ENCODE measurements around the gene TRIM13. TPM values are rescaled to one million over a fixed set of nuclear protein-coding genes. Genes with fewer than 3 reads are reported as not detected.

TRIM13 gene
- total RNA-seq, 1 donor from 2014 or later: 26.4 TPM

- Histone ChIP-seq H3K27me3 (ENCODE audit: insufficient read depth, low read length) (no peaks in the 10 kb centered on the region), H3K4me1 (ENCODE audit: insufficient read depth, low read length) (no peaks in the 10 kb centered on the region), H3K4me3 (ENCODE audit: insufficient read depth, low read depth, low read length) (no peak overlapping the region), H3K9ac (ENCODE audit: low read length) (no peak overlapping the region), H3K79me2 (ENCODE audit: insufficient read depth, low read length) (no peaks in the 10 kb centered on the region), H3K9me3 (ENCODE audit: insufficient read depth, low read depth, low read length) (no peaks in the 10 kb centered on the region), H3K36me3 (ENCODE audit: insufficient read depth, low read length) (no peaks in the 10 kb centered on the region), H3K27ac (ENCODE audit: low read depth, low read length) (no peak overlapping the region), H2AFZ (ENCODE audit: low read depth, low read length) (no peak overlapping the region), H3K4me2 (ENCODE audit: low read length) (no peak overlapping the region), H4K20me1 (ENCODE audit: insufficient read depth, low read length) (no peaks in the 10 kb centered on the region)
- FAIRE-seq: no peak
- no peak for DNase-seq (ENCODE audit: low read depth)
- no peaks in the 10 kb centered on the region for H3K4me1 Mint-ChIP-seq (ENCODE audit: low read depth, unreplicated experiment)
- TF ChIP-seq CTCF (IDR thresholded peaks at IDR 0.05; ENCODE audit: insufficient read depth, low read depth, low read length): no peak
- no peak for TF ChIP-seq EZH2 (IDR thresholded peaks at IDR 0.05; ENCODE audit: insufficient read depth, low read length)
- H3K9me3 Mint-ChIP-seq (ENCODE audit: unreplicated experiment): no peaks in the 10 kb centered on the region
- H3K27ac Mint-ChIP-seq (ENCODE audit: unreplicated experiment): no peak overlapping the region
- H3K4me3 Mint-ChIP-seq (ENCODE audit: unreplicated experiment): no peak overlapping the region
- H3K36me3 Mint-ChIP-seq (ENCODE audit: low read depth, unreplicated experiment): no peaks in the 10 kb centered on the region
- no peaks in the 10 kb centered on the region for H3K27me3 Mint-ChIP-seq (ENCODE audit: low read depth, unreplicated experiment)
Measured at GRCh38 chr13:49951754-49952535, 44.9 kb upstream of the TRIM13 start.

DNA sequence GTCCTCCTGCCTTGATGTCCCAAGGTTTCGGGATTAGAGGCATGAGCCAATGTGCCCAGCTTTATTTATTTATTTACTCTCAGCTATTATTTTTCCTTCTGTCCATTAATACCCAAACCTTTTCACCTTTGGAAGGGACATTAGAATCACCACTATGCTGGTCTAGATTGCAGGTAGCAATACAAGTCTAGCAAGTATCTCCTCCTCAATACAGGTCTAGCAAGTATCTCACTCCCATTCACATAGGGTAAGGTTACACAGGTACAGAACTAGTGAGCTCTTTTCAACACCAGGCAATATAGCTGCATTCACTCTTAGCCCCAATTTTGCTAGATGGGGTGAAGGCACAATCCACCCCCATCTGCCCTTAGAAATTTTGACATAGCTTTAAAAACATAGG, 43.3 kb upstream of the TRIM13 start:
- Mint-ChIP-seq H3K4me3 (ENCODE audit: unreplicated experiment) (no peak overlapping the region), H3K36me3 (ENCODE audit: low read depth, unreplicated experiment) (no peaks in the 10 kb centered on the region), H3K27me3 (ENCODE audit: low read depth, unreplicated experiment) (no peaks in the 10 kb centered on the region), H3K9me3 (ENCODE audit: unreplicated experiment) (no peaks in the 10 kb centered on the region), H3K27ac (ENCODE audit: unreplicated experiment) (no peak overlapping the region), H3K4me1 (ENCODE audit: low read depth, unreplicated experiment) (no peaks in the 10 kb centered on the region)
- H3K4me1 ChIP-seq (ENCODE audit: insufficient read depth, low read length): no peaks in the 10 kb centered on the region
- no peaks in the 10 kb centered on the region for H3K79me2 ChIP-seq (ENCODE audit: insufficient read depth, low read length)
- H2AFZ ChIP-seq (ENCODE audit: low read depth, low read length): no peak overlapping the region
- DNase-seq (ENCODE audit: low read depth) (no peak), FAIRE-seq (no peak)
- H3K4me2 ChIP-seq (ENCODE audit: low read length): no peak overlapping the region
- TF ChIP-seq CTCF (IDR thresholded peaks at IDR 0.05; ENCODE audit: insufficient read depth, low read depth, low read length) (no peak), EZH2 (IDR thresholded peaks at IDR 0.05; ENCODE audit: insufficient read depth, low read length) (no peak)
- H4K20me1 ChIP-seq (ENCODE audit: insufficient read depth, low read length): no peaks in the 10 kb centered on the region
- no peaks in the 10 kb centered on the region for H3K9me3 ChIP-seq (ENCODE audit: insufficient read depth, low read depth, low read length)
- H3K36me3 ChIP-seq (ENCODE audit: insufficient read depth, low read length): no peaks in the 10 kb centered on the region
- no peak overlapping the region for H3K4me3 ChIP-seq (ENCODE audit: insufficient read depth, low read depth, low read length)
- no peak overlapping the region for H3K27ac ChIP-seq (ENCODE audit: low read depth, low read length)
- no peak overlapping the region for H3K9ac ChIP-seq (ENCODE audit: low read length)
- H3K27me3 ChIP-seq (ENCODE audit: insufficient read depth, low read length): no peaks in the 10 kb centered on the region

Measured in astrocyte (in vitro differentiated cells and primary cell).